HG03039 (cell line): ENCODE measurements around the gene BIRC7.

ENCODE experiments used
- ATAC-seq: cut with Tn5 transposase; IDR thresholded peaks from one replicate; pipeline ENCODE4 v1.9.1; 2021; ENCODE audit warnings: mild to moderate bottlenecking, moderate library complexity; ENCODE audit not compliant: unreplicated experiment

BIRC7 gene, protein sequence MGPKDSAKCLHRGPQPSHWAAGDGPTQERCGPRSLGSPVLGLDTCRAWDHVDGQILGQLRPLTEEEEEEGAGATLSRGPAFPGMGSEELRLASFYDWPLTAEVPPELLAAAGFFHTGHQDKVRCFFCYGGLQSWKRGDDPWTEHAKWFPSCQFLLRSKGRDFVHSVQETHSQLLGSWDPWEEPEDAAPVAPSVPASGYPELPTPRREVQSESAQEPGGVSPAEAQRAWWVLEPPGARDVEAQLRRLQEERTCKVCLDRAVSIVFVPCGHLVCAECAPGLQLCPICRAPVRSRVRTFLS

DNA sequence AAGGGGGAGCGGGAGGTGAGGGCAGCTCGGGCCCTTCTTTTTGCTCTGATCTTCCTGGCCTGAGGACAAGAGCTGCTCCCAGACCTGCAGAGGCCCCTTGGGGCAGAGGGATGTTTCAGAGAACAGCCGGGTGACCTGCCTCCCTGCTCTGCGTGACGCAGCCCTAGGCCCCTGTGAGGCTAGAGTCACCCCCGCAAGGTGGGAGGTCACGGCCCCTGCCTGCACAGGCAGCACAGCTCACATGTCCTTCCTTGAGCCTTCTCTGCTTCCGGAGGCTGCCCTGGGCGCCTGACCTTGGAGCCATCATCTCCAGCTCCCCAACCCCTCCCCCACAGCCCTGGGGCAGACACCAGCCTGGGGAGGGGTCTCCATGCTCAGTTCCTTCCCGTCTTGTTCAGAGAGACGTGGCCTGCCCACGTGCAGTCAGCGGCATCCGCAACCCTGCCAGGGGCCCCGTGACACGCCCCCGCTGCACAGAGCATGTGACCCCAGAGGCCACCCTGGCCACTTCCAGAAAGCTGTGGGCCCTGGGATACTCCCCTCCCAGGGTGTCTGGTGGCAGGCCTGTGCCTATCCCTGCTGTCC lies at the start of gene BIRC7:
Gene BIRC7 (plus strand): TSS at position 507 of the 585 bp plus-strand sequence. CDS start 192 bp downstream, outside the sequence.
- no peak for ATAC-seq

DNA sequence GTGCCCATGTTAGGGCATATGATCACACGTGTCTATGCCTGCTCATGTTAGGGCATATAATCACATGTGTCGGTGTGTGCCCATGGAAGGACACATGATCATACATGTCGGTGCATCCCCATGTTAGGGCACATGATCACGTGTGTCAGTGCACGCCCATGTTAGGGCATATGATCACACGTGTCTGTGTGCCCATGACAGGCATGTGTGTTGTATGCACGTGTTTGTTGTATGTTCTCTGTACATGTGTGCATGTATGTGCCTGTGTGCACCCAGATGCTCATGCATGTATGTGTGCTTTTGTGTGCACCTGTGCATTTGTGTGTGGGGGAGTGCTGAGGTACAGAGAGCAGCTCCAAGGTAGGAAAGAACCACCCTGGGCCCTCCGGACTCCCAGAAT lies 49.6 kb upstream of the BIRC7 start:
- ATAC-seq = no peak

DNA sequence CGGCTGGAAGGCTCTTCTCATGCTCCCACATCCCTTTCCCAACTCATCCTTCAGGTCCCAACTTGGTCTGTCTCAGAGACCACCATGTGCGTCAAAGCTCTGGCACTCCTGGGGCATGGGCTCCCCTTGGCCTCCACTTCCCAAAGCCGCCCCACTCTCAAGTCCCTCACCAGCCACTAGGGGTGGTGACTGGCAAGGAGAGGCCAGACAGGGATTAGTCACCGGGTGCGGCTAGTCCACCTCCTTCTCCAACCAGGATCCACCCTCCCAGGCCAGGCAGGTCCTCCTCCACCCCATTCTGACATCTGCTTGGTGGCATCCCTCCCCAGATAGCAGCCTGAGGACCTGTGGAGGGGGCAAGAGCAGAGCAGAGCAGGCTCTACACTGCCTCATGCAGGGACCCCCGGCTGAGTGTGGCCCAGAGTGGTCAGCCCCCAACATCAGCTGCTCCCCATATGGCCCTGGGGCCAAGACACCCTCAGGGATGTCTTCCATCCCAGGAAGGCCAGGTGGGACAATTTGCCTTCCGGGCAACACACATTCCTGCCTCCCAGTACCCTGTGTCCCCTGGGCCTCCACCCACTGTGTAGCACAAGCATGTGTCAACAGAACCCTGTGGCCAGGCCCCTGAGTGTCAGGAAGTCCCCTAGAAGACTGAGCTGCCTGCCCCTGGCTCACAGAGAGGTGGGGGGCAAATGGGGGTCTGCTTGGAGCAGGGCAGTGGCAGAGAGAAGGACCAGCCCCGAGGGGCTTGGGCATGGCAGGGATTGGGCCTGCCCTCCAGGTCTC lies 49.0 kb upstream of the BIRC7 start:
- no peak for ATAC-seq

DNA sequence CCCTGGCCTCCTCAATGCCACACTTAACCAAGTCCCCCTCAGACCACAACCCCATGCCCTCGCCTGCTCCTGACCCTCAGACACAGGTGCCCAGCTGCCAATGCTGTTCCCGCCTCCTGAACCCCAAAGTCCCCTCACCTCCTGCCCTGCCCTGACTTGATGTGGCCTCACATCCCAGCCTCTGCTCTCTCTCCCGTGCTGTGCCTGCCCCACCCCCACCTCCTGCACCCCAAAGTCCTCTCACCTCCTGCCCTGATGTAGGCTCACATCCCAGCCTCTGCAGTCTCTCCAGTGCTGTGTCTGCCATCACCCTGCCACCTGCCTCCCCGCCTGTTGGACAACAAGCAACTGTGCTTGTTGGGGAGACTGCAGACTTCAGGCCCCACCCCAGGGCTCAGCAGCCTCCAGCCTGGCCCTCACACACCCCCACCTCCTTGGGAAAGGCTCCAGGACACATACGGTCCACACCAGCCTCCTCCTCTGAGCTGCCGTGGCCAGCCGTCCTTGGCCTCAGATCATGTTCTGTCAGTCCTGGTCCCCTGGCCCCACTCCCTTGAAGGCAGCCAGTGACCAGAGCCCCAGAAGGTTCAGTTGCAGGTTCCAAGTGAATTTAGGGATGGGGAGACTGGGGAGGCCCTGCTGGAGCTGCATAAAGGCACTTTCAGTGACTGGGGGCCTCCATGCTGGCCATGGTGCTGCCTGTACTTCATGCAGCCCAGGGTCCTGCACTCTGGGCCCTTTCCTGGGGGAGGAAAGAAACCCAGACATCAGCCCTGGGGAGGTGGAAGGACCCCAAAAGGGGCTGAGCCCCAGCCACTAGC lies 48.2 kb upstream of the BIRC7 start:
- ATAC-seq = no peak

DNA sequence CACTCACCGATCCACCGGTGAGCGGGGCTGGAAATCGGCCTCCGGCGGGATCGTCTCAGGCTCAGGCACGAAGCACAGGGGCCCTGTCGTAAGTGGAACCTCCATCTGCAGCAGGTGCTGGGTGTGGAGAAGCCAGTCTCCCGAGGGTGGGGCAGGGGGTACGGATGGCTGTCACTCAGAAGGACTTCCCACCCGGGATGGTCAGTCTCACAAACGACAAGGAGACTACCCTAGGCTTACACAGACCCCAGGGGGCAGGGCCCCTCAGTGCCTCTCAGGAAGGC lies 47.6 kb upstream of the BIRC7 start:
- no peak for ATAC-seq

DNA sequence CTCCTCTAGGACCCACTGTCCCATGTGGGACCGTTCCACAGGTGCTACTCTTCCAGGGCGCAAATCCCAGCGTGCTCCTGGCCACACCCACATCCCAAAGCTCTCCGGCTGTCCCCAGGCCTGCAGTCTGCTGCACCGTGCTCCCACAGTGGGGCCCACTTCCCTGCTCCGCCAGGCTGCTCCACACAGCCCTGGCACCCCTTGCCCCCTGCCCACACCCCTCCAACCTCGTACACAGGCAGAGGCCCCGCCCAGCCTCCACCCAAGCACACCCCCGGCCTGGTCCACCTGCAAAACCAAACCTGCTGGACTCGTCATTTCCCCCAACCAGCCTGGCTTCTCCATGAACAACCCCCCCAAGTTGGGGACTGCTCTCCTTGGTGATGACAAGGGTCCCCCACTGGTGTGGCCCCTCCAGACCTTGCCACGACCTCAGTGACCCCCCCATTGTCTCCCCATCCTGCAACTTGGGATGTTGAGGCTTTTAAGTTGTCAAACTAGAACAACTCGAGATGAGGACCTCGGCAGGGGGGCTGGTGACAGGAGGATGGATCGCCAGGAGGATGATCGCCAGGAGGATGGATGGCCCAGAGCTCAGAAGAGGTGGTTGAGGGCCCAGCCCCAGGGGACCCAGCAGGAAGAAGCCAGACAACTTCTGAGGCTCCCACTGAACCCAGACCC lies 46.9 kb upstream of the BIRC7 start:
- ATAC-seq = no peak

DNA sequence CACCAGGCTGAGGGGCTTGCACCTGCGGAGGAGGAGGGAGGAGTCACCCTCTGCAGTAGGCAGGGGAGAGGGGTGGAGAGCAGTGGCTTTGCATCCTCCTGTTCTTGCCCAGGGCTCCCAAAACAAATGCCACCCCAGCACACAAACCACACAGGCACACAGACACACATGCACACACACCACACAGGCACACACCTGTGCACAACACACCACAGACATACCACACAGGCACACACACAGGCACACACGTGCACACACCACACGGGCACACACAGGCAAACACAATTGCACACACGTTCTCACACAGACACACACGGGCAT lies 46.4 kb upstream of the BIRC7 start:
- no peak for ATAC-seq

DNA sequence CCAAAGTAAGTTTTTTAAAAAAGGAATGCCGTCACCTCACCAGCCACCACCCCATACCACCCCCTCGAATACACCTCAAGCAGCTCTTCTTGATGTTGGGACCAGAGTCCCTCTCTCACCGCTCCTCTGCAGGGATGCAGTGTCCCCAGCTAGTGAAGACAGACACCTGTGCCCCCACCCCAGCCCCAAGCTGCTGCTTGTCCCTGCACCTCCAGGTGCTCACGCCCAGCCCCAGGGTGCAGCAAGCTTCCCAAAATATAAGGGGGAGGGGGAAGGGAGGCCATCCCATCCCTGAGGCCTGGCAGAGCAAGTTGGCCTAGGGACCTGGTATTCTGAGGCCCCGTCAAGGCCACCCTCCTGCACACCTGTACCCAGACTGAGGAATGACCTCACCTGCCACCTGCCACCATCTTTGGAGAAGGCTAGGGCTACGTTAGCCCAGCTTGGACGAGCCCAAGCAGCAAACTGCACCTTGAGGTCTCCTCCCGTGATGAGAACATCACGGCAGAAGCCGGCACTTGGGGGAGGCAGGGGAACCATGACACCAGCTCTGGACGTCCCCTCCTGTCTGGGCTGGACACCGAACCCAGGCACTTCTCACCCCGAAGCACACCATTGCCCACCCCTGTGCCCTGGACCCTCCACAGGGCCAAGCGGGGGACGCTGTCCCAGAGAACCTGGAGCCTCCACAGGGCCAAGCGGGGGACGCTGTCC lies 45.7 kb upstream of the BIRC7 start:
- ATAC-seq = no peak

DNA sequence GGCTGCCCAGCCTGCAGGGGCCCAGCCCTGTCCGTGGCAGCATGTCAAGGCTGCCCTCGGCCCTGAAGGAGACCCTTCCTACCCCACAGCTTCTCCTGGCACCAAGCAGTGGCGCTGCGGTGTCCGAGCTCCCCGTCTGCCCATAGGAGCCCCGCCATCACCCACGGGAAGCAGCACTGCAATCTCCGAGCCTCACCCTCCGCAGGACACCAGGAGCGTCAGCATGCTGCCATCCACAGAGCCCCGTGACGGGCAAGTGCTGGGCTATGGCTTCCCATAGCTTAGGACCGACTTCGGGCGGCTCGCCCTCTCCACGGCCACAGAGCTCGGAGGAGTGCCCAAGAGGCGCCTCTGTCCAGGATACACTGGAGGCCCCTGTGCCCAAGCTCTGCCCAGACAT lies 44.9 kb upstream of the BIRC7 start:
- no peak for ATAC-seq

DNA sequence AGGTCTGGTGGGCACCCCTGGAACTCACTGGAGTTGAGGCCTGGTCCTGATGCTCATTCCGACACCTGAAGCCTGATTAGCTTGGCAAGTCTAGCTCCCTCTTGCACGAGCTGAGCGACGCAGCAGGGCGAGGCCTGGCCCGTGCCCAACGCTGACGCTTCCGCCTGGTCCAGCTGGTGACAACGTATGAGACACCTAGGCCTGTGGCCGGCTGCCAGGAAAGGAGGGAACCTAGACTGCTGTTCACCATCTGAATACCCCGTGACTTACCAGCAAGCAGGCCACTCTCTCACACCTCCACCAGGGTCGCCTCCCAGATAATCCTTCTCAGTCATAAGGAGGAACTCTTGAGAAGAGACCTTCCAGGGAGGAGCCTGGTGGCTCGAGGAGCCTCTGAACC lies 44.3 kb upstream of the BIRC7 start:
- ATAC-seq = no peak

DNA sequence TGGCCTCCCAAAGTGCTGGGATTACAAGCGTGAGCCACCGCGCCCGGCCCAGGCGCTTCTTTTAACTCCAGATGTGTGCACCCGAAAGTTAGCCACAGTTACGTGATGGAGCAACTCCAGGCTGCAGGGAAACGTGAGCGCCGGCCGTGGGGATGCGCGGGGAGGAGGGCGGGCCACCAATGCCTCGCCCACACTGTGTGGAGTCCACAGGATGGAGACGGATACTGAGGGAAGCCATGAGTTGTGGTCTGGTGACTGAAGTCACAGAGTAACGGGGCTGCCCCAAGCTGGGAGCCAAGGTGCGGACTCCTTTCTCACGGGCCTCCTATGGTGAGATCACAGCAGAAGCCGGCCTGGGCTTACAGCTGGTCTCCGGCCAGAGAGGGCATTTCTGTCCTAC lies 43.0 kb upstream of the BIRC7 start:
- no peak for ATAC-seq

DNA sequence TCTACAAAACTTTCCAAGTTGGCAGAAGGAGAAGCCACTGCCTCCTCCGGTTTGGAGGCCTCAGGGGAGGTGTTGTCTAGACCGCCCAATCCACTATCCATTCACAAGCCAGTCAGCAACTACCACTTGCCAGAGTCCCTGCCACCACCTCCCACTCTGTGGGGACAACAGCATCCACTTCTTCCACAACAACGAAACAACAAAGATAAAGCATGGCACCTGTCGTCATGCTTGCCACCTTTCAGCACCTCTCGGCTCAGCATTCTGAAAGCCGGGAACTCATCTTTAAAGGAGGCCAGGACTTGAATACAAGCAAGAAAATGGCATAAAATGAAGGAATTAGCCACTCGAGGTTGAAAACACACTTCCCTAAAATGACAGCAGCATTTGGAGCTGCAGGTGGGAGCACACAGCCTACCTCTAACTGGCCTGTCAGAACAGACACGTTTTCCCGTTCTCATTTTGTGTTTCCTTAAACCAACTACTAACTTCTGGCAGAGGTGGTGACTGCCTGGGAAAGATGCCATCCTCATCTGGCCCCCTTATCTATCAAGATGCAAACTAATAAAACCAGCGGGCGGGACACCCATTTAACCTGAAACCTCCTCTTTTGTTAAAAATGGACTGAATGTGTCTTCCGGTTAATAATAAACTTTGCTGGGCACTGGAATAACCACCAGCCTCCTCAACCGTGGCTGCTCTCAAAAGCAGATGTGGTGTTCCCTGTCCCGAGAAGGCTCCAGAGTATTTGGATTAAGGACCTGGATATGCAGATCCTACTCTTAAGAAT lies 41.5 kb upstream of the BIRC7 start:
- no peak for ATAC-seq

DNA sequence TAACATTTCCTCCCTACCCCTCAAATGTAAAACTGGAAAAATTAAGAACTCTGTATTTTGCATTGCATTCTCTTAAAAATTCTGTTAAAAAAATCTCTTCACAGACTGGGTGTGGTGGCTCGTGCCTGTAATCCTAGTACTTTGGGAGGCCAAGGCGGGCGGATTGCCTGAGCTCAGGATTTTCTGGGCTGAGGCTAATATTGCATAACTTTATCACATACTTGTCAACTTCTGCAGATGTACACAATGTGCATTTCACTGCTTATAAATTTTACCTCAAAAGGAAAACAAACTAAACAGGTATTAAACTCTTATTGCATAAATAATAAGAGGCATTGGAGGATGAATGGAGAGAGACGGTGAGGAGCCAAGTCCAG lies 40.9 kb upstream of the BIRC7 start:
- ATAC-seq = no peak

DNA sequence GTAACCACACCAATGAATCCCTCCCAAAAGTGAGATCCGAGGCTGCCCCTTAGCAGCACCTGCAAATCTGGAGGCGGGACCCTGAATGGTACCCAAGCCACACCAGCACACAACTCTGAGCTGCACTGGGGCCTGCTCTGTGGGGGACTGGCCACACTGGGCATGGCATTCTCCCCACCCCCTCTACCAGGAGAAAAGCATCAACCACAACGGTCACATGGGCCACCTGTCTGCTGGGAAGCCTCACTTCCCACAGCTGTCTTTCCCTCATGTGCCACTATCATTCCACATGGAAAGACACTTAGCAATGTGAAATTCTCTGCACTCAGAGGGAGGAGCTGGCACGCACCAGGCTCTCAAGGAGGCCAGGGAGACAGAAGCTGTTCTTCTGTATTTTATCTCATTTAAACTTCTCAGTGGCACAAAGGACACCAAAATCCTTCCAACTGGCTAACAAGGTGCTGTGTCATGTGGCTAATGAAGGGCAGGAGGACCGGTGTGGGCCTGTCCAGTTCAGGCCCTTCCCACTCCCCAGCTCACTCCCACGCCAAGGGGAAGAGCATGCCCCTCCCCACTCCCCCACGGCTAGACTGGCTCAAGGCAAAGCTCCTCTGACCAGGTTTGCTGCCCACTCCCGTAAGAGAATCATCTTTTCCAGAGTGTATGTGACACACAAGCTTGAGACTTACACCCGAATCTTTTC lies 38.8 kb upstream of the BIRC7 start:
- no peak for ATAC-seq

DNA sequence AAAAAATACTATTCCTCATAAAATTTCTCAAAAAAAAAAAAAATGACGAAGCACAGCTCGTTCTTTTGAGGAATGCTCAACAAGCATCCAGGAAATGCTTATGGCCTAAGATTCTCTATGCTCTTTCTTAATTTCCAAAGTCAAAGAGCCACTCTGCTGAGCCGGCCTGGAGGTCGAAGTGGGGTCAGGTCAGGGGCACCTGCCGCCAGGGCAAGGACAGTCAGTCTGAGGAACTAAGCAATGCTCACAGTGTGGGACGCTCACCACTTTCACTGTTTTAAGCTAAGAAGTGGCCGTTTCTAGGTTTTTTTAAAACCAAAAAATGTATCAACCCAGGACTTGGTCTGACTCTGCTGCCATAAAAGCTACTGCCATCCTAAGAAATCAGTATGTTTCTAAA lies 37.1 kb upstream of the BIRC7 start:
- ATAC-seq = no peak

DNA sequence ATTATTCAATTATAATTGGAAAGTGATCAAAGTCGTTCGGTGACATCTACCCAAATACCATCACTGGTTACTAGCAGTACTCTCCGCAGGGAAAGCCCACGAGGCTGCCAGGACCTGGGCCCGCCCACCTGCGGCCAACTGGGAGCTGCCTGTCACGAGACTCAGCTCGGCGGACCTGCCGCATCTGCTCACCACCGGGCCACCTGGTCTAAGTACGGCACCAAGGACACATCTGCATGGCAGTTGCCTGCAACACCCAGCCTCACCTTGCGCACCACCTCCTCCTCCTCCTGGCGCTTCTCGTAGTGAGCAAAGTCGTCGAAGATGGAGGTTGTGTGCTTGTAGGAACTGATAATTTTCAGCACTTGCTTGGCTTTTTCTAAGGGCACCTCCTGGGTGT lies 33.7 kb upstream of the BIRC7 start:
- ATAC-seq = no peak

DNA sequence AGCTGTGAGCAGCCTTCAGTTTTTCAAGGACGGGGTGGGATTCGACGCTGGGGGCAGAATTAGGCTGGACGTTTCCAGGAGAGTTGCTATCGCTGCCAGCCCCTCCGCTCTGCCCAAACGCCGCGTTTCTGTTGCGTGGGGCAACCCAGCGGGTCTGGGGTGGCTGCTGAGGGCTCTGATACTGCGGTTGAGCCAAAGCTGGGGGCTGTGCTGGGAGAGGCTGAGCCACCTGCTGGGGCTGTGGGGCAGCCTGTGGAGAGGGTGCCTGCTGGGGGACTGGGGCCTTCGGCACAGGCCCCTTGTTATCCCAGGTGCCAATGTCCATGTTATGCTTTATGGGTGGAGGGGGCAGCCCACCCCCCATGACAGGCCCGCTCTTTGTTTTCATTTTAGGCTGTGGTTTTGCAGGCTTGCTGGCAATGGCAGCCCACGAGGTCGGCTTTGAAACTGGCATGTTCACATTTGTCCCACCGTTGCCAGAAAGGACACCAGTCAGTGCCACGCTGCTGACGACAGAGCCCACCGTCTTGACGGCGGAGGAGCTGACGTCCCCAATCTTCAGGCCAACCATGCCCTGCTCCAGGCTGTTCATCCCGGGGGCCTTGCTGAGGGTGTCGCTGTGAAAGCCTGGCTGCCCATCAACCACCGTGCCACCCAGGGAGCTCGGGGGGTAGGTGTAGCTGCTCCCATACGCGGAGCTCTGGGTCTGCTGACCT lies 32.7 kb upstream of the BIRC7 start:
- no peak for ATAC-seq

DNA sequence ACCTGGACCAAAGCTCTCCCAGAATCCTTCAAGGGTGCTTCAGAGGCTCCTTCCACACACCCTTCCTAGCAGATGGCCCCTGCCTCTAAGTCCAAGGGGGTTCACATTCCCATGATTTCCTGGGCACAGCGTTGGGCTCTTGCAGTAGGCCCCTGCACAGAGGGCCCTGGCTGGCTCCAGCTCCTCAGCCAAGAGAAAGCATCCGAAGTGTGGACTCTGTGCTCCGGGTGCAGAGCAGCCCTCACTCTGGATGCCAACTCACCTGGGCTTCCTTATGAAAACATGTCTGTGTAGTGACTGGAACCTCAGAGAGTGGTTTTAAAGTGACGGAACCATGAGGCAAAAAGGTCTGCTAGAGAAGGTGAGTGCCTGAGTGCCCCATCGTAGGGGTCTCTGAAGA lies 31.3 kb upstream of the BIRC7 start:
- no peak for ATAC-seq

DNA sequence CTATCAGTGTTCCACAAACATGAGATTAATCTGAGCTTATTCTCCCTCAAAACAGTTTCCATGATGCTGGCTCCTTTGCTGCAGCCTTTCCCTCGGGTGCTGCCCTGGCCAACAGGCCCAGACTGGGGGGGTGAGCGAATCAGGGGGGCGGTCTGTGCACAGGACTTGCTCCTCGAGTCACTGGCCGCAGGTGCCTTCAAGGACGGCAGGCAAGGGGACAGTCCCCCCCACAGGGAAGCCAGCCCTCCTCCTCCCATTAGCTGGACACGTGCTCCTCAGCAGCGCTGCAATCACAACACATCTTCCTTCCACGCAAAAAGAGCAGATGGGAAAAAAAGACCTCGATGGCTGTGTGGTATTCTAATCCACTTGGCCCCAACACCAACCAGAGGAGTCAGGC lies 29.8 kb upstream of the BIRC7 start:
- ATAC-seq = no peak
